ENCODE measurements around the gene ADAMTS13.
A peak's percentile ranks its signal among the peaks of the same experiment; 100 is the strongest.

The ADAMTS13 gene

DNA sequence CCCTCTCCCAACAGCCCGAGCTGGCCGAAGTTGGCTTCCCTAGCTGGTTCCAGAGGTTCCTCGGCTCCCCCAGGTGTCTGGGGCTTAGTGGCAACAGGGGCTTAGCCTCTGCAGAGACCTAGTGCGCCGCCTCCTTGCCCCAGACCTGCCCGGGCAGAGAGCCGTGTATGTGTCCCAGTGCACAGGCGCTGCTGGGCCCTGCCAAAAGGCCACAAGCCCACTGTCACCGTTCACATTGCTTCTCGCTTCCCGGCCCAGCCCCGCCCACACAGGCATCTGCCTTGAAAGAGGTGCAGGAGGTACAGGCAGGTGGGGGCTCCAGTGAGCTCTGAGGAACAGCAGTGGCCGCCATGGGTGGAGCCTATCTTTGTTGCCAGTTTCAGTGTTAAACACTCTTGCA, 35.1 kb downstream of the ADAMTS13 start:
- no peak for DNase-seq

DNA sequence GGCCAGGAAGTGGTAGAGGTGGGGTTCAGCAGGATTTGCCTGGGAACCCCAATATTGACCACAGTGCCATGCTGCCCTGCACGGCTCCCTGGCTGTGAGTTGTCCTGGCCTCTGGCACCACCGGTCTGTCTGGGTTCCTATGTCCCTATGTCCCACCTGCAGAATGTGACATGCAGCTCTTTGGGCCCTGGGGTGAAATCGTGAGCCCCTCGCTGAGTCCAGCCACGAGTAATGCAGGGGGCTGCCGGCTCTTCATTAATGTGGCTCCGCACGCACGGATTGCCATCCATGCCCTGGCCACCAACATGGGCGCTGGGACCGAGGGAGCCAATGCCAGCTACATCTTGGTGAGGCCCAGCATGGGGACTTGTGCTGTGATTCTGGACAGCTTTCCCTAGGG, 35.6 kb downstream of the ADAMTS13 start:
- no peak for DNase-seq

DNA sequence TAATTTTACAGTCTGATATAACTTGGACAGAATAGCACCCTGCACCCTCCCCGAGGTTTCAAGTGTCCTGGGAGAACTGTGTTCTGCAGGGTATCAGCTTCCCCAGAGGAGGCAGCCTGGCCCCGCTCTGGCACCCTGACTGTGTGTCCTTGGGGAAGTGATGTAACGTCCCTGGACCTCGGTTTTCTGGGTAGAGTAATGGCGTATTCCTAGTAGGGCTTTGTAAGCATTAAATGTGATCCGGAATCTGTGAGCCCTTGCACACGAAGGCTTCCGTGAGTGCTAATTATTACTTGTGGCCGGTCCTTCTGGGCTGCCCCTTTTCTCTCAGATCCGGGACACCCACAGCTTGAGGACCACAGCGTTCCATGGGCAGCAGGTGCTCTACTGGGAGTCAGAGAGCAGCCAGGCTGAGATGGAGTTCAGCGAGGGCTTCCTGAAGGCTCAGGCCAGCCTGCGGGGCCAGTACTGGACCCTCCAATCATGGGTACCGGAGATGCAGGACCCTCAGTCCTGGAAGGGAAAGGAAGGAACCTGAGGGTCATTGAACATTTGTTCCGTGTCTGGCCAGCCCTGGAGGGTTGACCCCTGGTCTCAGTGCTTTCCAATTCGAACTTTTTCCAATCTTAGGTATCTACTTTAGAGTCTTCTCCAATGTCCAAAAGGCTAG, 36.6 kb downstream of the ADAMTS13 start:
- DNase-seq, result no peak

DNA sequence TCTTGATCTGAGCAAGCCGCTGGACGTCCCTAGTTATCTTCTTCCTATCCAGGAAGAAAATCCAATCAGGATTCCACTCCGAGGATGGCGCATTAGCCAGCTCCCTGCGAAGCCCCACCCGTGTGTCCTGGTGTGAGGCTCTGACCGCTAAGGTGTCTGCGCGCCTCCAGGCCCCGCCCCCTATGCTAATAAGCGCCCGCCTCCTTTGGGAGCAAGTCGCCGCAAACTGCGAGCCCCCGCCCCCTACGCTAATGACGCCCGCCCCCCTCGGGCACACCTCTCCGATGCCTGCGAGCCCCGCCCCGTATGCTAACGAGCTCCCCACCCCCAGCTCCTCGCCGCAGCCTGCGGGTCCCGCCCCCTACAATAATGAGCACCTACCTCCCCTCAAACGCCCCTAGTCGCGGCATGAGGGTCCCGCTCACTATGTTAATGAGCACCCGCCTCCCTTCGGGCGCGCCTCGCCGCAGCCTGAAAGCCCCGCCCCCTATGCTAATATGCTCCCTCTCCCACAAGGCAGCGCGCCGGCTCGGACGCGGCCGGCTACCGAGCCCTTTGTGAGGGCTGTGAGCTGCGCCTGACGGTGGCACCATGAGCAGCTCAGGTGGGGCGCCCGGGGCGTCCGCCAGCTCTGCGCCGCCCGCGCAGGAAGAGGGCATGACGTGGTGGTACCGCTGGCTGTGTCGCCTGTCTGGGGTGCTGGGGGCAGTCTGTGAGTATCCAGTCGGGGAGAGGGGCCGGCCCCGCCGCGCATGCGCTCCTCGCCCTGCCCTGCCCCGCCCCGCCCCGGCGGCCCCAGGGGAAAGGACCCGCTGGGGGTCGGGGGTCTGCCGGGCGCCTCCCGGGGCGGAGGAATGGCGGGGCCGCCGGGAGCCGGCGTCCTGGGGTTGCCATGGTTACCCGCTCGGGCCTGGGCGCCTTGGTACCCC, 37.6 kb downstream of the ADAMTS13 start, which contains the start of gene CACFD1:
TSS of gene CACFD1 (plus strand) at position 503 of the 929 bp plus-strand sequence. CDS start at position 592, 89 bp downstream.
- DNase-seq, result peak; percentile 94

DNA sequence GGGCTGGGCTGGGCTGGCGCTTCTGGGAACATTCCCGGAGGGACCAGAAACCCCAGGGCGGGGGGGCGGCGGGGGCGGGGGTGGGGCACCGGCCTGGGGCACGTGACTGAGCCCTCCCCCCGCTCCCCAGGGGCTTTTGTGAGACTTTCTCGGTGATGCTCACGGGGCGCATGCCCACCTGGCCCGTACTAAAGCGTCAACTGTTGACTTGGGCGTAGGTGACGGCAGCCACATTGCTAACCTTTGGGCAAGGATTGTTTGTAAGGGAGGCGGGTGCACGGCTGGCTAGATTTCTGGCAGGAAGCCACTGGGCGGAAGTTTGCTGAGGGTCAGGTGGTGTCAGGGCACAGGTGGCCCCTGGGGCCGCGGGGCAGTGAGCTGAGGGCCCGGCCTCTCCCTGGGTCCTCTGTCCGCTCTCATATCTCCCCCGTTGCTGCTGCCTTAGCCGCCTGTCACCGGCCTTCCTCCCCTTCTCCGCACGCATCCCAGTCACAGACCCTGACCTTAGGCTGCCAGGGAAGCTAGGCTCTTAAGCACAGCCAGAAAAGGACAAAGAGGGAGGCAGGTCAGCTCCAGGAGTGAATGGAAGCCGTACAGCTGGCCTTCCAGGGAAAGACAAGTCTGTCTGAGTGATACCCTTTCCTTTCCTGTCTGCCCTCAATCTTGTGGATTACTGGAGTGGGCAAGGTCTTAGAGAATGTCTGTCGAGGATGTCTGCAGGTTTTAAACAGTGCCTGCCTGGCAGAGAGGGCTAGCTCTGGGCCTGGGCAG, 38.4 kb downstream of the ADAMTS13 start:
- peak; percentile 56 for DNase-seq

DNA sequence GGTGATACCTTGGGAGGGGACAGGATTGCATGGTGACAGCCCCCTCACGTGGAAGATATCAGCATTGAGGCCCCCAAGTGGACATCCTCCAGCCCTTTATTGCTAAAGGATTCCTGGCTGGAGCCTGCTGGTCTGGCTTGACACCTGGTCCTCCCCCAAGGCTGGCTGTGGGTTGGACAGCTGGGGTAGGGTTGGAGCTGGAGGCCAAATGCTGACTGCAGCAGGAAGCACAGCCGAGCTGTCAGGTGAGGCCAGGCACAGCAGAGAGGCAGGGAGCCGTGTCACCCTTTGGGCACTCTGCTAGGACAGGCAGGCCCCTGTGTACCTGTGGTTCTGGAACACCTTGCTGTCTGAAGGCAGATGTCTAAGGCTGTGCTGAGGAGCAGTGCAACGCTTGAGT, 39.8 kb downstream of the ADAMTS13 start:
- DNase-seq, result no peak

DNA sequence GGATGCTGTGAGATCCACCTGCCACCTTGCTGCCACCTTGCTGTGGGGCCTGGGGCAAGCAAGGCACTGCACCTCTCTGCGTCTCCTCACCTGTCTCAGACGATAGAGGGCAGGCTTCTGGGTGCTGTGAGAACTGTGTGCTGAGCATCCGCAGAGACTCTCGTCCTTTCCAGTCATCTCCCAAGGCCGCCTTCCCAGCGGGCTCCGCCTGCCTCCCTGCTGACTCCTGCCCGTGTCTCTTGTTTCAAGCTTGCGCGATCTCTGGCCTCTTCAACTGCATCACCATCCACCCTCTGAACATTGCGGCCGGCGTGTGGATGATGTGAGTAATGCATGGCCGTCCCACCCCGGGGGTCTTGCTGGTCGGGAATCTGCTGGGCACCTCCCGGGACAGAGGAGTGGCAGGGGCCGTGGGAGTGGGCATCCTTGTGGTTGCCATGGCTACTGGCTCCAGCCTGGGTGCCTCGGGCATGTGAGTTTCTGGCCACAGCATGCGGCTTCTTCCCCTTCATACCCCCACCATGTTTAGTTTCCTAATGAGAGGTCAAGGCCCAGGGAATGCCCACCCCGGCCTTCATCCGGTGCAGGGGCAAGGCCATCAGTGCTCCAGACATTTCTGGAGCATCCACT, 41.2 kb downstream of the ADAMTS13 start:
- DNase-seq, result no peak

DNA sequence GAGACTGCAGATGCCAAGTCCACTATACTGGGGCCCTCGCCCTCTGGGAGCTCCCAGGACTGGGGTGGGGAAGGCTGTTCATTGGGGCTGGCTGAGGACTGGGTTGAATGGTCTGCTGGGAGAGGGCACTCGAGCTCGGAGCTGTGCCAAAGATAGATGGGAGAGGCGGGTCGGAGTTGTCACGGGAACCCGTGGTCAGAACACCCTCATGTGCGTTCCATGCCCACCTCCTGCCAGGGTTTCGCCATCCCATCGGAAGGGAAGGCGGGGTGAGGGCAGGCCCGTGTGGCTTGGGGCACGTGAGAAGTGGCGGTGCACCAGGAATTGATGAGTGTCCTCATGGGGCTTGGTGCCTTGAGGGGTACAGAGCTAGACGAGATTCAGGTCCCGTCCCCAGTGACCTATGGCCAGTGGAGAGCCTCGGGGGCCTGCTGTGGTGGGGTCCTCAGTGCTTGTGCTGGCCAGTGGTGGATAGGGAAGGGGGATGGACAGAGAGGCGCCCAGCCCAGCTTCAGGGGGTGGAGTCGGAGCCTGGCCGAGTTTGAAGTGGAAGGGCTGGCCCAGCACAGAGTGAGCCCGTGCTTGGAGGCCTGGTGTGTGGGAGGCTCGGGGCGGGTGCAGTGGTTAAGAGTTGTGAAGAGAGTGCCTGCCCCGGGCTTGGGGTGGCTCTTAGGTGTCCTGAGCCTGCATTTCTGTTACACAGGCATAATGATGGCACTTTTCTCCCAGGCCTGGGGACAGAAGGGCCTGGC, 41.9 kb downstream of the ADAMTS13 start:
- DNase-seq, result no peak

DNA sequence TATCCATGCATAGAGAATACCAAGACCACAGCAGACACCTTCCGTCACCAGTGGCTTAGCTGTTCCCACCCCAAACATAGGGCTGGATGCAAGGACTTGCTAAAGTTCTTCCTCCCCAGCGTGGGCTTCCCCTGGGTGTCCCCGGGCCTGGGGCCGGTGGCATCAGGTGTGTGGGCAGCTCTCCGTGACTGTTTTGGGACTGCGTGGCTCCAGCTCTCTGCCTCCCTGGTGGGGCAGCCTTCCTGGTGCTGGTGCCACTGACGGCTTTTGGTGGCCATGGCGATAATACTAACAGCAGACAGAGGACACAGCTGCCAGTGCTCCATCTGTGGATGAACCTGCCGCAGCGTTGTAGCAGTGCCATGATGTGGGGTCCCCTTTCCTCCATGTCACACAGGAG, 42.5 kb downstream of the ADAMTS13 start:
- no peak for DNase-seq

DNA sequence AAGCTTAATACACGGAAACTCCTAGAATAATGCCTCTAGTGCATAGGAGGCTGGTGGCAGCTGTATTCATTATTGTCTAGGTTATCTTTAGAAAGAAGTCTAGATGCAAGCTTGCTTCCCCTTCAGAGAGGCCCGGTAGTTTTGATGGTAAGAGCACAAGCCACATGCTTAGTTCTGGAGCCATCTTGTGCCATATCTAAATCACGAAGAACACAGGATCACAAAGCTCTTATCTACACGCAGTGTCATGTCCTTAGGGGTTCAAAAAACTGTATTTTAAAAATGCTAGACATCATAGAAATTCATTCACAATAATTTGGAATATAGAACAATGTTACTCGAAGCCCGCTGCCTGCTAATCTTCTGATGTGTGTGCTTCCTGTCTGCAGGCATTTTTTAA, 43.8 kb downstream of the ADAMTS13 start:
- no peak for DNase-seq

DNA sequence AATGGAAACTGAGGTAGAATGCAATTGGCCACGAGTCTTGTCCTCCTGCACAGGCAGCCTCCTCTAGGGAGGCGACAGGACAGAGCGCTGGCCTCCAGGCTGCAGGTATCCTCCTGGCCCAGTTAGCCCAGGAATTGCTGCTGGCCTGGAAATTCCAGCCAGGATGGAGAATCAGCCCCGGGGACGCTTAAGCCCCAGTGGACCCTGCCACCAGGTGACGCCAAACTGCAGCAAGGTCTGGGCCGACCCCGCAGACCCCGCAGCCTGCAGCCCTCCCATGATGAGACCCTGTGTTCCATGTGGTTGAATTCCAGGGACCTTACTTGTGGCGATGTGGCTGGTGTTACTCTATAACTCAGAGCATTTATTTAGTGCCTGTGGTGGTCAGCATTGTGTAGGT, 44.9 kb downstream of the ADAMTS13 start:
- no peak for DNase-seq

DNA sequence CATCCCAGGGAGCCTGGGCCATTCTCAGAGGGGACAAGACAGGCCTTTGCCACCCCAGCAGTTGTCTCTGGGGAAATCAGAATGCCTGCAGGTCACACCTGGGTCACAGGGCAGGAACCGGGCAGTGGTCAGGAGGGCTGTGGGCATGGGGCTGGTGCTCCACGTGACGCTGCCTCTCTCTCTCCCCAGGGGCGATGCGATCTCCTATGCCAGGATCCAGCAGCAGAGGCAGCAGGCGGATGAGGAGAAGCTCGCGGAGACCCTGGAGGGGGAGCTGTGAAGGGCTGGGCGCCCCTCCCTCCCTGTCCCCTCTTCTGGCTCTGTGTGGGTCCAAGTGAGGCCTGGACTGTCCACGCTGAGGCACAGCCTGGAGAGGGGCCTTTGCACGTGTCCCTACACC, 46.2 kb downstream of the ADAMTS13 start:
- DNase-seq, result no peak

DNA sequence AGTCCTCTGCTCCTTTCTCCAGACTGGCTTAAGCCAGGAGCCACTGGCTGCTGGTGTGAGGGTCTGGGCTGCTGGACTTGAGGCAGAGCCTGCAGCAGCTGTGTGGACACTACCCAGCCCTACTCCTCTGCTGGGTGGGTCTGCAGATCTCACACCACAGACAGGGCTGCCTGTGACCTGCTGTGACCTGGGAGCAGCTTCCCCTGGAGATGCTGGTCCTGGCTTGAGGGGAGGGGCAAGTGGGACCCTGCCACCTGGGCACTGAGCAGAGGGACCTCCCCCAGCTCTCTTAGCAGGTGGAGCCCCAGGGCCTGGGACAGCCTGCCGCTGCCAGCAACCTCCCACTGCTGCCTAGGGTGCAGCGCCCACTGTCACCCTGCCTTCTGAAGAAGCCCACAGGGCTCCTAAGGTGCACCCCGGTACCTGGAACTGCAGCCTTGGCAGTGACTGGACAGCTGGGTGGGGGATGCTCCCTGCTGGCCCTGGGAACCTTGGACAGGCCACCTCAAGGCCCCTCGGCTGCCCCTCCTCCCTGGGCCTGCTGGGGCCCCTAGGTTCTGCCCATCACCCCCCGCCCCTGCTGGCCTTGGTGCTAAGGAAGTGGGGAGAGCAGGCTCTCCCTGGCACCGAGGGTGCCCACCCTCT, 46.7 kb downstream of the ADAMTS13 start:
- DNase-seq, result no peak

DNA sequence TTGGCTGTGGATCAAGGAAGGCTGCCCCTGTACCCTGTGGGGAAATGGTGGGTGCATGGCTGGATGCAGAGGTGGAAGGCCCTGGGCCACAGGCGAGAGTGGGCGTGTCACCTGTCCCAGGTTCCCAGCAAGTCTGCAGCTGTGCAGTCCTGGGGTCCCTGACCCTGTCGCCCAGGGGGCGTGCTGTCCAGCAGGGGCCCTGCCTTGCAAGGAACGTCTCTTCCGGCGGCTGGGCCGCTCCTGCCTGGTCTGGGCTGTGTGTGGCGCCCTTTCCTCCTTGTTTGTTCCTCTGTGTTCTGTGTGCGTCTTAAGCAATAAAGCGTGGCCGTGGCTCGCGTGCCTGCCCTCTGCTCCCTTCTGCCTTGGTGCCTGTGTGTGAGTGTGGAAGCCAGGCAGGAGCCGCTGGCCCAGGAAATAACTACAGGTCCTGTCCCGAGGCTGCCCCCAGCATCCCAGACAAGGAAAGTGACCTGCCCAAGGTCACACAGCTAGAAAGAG, 48.3 kb downstream of the ADAMTS13 start:
- DNase-seq, result no peak

DNA sequence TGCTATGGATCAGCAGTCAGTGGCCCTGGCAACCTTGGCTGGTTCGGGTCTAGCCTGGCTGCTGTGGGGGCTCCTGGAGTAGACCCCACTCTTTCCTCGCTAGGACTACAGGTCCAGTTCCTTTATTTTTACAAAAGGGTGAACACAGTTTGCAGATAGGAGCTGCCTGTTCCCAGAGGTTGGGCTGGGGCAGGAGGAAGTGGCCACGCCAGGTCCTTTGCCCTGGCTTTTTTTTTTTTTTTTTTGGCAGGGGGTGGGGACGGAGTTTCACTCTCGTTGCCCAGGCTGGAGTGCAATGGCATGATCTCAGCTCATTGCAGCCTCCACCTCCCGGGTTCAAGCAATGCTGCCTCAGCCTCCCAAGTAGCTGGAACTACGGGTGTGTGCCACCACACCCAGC, 48.8 kb downstream of the ADAMTS13 start:
- no peak for DNase-seq

DNA sequence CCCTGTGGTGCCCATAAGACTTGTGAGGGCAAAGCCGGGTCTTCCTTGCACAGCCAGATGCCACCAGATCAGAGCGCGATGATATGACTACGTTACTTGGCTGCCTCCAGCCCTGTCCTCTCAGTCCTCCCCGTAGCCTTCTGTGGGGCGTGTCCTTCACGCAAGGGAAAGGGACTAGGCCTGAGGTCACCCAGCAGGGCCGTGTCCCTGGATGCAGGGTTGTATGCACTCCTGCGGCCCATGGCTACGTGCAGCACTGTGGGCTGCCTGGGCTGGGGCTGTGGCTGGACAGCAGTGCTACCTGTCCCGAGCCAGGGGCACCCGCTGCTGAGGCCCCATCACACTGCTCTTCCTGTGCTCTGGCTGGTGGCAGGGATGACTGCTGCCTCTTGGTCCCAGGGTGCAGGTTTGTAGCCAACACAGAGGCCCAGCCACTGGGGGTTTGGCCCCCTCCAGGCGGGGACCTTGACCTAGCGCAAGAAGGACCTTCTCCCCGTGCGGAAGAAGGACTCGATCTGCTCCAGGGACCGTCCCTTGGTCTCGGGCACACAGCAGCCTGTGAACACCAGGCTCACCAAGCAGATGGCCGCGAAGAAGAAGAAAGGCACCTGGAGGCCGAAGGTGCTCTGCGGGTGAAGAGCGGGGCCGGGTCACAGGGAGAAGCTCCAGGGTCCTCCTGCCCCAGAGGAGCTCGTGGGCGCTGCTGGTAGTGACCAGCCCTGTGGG, 49.5 kb downstream of the ADAMTS13 start:
- no peak for DNase-seq

DNA sequence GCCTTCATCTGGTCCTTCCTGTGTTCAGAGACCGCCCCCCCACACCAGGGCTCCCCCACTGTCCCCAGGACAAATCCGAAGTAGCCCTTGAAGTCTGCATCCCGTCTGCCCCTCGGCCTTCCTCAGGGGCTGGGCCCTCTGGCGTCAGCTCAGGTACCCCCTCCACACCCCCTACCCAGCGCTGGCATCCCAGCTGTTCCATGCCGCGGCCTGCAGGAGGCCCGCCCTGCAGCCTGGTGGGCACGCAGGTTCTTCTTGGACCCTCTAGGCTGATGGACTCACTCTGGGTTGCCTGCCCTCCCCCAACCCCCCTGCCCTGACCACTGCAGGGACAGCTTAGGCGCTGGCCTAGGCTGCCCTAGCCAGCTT, 50.1 kb downstream of the ADAMTS13 start:
- DNase-seq, result no peak

DNA sequence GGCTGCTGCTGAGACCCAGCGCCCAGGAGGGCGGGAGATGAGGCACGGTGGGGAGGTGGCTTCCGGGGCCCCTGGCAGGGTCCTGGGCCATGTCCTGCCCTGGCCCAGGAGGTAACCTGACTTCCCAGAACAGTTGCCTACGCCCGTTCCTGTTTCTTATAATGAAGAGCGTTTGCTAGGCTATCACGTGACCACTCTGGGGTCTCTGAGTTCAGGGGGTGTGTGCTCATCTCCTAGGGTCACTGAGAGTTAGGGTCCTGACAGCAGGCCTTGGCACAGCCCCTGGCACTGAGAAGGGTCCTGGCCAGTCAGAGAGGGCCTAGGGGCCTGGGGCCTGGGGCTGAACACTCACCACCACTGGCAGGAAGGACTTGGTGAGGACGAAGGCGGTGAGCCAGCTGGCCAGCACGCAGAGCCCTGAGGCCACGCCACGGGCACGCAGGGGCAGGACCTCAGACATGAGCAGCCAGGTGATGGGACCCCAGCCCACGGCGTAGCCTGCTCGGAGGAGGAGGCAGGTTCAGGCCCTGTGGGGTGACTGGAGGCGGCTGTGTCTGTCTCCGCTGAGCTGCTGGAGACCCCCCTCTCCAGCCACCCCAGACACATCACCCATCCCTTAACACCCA, 50.7 kb downstream of the ADAMTS13 start:
- no peak for DNase-seq

DNA sequence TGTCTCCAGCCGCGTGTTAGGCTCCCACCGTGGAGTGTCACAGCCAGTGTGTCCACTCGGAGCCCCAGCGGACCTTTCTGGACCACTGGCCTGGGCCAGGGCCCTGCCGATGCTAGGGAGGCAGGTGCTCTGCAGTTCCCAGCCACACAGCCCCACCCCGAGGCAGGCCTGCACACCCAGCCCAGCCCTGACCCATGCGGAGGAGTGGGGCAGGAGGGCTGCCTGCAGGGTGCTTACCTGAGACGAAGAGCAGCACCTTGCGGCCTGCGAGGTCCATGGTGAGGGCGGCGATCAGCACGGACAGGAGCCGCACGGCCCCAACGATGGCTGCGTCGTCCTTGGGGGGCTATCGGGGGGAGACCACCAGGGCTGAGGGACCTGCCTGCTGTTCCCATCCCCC, 51.6 kb downstream of the ADAMTS13 start:
- no peak for DNase-seq

DNA sequence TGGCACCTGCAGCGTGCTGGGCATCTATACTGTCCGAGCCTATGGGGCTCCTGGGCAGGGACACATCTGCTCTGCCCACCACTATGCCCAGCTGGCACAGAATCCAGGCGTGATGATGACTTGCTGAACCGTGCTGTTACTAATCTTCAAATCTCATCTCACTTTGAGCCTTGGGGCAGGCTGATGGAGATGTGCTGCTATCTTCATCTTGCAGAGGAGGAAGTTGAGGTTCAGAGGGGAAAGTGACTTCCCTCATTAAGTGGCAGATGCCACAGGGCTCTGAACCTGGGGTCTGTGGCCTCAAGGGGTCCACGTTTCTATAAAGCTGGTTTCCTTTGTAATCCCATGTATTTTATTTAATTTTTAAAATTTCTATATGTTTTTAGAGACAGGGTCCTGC, 52.0 kb downstream of the ADAMTS13 start:
- no peak for DNase-seq

Measured in right forelimb (tissue), 1 donor.